SKM-1 (cell line): ENCODE measurements around the gene PTP4A2.
"Not testable (repeated sequence)": the region's sequence is repeated elsewhere in the genome, so short reads cannot be mapped to it uniquely, and the experiment has no call there.

Experiments used
- DNase-seq: peaks from one replicate; lab custom pipeline; 2025; ENCODE audit not compliant: unreplicated experiment; lab: John Stamatoyannopoulos, UW

PTP4A2 gene

DNA sequence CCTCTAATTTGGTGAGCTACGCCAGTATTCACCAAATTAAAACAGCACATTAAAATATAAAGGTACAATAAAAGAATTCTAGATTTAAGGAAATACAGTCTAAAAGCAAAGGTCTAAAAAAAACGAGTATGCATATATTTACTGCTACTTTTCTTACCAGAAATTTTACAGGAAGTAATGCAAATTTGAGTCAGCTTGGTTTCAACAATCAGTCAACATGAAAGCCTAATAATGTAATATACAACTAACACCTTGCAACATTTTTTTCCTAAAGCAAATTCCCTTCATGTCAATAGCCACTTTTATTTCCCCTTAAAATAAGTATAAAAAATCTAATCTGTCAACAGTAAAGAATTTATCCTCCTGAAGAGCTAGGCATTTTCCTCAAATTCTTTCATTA lies 11.9 kb downstream of the PTP4A2 start:
- DNase-seq, result no peak

- DNase-seq, result not testable (repeated sequence)
Observed at GRCh38 chr1:31925824-31926223, 12.3 kb downstream of the PTP4A2 start.

DNA sequence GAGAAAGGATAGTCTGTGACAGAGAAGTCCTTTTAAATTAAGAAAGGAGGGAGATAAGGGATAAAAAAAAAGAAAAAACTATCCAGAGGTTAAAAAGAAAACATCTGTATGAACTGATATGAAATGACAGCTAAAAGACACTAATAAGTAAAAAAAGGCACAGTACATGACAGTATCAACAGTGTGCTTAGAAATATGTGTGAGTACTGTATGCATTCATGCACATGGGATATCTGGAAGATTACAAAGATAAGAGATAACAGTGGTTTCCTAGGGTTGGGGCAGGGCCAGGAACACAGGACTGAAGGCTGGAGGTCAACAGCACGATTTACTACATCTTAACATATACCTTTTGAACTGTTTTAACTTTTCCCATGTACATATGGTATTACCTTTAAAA lies 13.3 kb downstream of the PTP4A2 start:
- DNase-seq, result no peak

DNA sequence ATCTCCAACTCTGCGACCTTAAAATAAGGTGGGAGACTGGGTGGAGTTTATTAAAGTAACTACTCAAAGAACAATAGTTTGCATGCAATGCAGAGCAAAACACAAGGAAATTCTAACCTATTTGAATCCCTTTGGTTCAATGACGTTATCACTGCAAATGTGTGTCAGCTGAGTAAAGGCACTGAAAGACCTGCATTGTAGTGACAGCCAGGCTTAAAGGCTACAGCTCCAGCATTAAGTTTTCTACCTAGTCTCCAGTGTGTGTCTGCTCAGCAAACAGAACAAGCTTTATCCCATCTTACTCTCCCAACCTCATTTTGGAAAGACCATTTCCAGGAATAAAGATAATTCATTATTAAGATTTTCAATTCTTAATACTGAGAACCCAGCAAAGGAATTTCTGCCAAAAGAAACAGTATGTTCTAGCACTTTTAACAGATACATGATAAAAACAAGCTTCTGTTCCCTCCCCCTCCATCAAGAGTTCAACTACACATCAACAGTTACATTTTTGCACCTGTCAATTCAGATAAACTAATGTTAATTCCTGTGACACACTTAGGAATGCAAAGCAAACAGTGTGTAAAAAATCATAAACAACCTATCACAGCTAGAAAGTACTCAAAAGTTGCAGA lies 14.2 kb downstream of the PTP4A2 start:
- DNase-seq, result no peak

DNA sequence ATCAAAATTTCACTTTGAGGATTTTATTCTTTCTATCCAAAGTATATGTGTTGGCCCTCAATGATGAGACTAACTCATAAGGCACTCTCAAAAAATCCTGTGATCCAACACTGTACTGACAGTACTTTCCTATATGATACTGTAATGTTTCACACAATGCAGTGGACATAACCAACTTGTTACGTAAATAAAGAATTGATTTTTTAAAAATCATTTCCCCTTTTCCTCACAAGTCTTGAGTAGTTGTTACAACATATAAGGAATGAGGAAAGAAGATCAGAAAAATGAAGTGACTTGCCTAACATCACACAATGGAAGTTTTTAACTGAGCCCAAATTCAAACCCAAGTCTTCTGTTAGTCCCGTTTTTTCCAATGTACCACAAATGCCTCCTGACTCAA lies 17.2 kb downstream of the PTP4A2 start:
- DNase-seq, result peak; percentile 27

- no peak for DNase-seq
Observed at GRCh38 chr1:31919591-31919990, 18.6 kb downstream of the PTP4A2 start.

GRCh38 chr1:31915438-31915837 lies 22.7 kb downstream of the PTP4A2 start:
- no peak for DNase-seq

GRCh38 chr1:31913968-31914367 lies 24.2 kb downstream of the PTP4A2 start:
- no peak for DNase-seq

DNA sequence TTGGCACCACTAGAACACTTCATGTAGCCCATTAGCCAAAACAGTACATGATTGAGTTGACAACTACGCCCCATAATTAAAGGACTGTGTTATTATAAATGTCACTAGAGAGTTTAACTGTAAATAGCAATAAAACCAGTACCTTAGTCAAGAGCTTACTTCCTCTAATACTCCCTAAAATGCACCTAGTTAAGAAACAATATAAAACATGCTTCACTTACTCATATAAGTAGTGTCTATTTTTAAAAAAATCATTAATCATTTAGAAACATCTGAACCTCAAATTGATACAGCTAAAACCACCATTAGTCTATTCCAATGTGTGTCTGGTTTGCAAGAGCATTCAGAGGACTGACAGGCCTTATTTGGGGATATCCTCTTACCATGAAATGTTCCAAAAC lies 25.3 kb downstream of the PTP4A2 start:
- DNase-seq, result no peak

DNA sequence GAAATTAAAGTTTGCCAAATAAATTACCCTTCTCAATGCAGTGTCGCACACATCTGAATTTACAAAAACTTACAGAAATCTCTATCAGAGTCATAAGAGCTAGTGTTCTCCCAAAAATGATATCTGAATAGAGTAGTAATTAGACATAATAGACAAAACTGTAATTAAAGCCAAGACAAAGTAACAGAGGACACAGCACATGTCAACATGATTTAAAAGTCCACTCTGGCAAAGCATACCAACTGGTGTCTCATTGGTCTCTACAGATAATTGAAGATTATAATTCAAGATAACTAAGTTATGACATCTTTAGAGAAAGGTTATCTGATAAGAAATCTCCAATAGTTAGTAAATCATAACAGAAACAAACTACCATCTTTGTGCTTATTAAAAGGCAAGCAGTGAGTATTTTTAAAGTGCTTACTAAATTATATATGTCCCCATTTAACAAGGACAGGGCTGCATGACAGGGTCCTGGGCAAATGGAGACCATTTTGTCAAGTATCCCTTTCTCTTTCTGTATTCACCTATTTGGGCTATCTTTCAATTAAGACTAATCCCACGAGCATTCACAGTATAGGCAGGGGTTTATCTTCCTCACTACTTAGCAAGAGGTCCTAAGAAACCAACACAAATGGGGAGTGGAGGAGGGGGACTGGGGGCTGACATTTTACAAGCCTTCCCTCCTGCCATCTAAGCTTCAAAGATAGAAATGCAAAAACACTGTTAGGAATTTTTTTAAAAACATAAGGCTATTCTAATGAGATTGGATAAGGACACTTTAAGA lies 26.0 kb downstream of the PTP4A2 start:
- DNase-seq, result no peak

GRCh38 chr1:31910933-31911332 lies 27.2 kb downstream of the PTP4A2 start:
- DNase-seq, result no peak

GRCh38 chr1:31909691-31910090 lies 28.5 kb downstream of the PTP4A2 start:
- no peak for DNase-seq

- DNase-seq, result no peak
Observed at GRCh38 chr1:31906557-31906956, 31.6 kb downstream of the PTP4A2 start.

GRCh38 chr1:31905681-31906080 lies 32.5 kb downstream of the PTP4A2 start:
- DNase-seq, result no peak

DNA sequence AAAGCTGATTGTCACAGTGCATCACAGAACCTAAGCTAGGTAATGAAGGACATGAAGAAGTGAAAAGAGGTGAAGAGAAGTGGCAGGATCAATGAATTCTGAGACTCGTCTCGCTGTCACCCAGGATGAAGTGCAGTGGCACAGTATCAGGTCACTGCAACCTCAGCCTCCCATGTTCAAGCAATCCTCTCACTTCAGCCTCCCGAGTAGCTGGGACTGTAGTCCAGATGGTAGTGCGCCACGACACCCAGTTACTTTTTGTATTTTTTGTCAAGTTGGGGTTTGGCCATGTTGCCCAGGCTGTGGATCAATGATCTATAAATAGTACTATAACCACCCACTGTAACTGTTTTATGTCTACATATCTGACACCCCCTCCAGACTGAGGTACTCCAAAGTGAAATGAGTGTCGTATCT lies 33.1 kb downstream of the PTP4A2 start:
- no peak for DNase-seq

DNA sequence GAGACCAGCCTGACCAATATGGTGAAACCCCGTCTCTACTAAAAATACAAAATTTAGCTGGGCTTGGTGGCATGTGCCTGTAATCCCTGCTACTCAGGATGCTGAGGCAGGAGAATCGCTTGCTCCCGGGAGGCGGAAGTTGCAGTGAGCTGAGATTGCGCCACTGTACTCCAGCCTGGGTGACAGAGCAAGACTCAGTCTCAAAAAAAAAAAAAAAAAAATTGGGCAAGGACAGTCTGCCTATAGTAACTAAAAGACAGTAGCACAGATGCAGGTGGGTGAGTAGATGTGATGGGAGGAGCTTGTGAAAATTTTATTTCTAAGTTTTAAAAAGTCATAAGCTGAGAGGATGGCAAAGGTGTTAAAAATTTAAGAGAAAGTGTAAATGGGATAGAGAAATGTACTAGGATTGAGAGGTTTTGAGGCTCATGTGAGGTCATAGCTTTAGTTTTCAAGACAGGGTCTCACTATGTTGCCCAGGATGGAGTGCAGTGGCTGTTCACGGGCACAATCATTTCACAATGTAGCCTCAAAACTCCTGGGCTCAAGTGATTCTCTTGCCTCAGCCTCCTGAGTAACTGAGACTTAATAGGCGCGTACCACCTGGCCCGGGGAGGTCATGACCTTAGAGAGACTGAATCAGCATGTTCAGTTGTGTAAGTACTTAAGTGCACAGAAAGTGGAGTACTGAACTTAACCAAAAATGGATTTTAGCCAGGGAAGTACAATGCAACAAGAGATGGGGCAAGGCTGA lies 33.7 kb downstream of the PTP4A2 start:
- peak; percentile 51 for DNase-seq

DNA sequence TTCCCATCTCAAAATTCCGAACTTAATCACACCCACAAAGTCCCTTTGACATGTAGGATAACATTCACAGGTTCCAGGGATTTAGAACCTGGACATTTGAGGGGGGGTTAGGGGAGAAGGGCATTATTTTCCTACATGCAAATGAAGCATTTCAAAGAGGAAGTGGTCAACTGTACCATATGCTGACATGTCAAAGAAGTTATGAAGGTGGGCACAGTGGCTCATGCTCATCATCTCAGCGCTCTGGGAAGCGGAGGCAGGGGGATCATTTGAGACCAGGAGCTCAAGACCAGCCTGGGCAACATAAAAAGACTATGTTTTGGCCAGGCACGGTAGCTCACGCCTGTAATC lies 35.7 kb downstream of the PTP4A2 start:
- no peak for DNase-seq

GRCh38 chr1:31901838-31902509 lies 36.2 kb downstream of the PTP4A2 start:
- no peak for DNase-seq

DNA sequence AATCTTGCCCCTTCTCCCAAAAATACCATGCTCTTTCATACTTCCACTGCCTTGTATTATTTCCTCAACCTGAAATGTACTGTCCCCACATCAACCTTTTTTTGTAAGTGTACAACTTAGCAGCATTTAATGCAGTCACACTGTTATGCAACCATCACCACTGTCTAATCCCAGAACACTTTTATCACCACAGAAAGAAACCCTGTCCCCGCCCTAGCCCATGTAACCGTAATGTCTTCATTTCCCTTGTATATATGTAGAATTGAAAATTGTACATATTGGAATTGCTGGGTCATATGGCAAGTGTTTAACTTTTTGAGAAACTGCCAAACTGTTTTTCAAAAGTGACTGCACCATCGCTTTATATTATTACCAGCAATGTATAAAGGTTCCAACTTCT lies 37.4 kb downstream of the PTP4A2 start:
- DNase-seq, result no peak

- no peak for DNase-seq
Observed at GRCh38 chr1:31897526-31898100, 40.6 kb downstream of the PTP4A2 start.
